GM21367 (cell line): ENCODE measurements around the gene TSPAN3.
A peak's percentile ranks its signal among the peaks of the same experiment; 100 is the strongest.

Experiments used
- ATAC-seq: cut with Tn5 transposase; IDR thresholded peaks from one replicate; pipeline ENCODE4 v1.9.1; 2021; ENCODE audit not compliant: unreplicated experiment

The TSPAN3 gene

DNA sequence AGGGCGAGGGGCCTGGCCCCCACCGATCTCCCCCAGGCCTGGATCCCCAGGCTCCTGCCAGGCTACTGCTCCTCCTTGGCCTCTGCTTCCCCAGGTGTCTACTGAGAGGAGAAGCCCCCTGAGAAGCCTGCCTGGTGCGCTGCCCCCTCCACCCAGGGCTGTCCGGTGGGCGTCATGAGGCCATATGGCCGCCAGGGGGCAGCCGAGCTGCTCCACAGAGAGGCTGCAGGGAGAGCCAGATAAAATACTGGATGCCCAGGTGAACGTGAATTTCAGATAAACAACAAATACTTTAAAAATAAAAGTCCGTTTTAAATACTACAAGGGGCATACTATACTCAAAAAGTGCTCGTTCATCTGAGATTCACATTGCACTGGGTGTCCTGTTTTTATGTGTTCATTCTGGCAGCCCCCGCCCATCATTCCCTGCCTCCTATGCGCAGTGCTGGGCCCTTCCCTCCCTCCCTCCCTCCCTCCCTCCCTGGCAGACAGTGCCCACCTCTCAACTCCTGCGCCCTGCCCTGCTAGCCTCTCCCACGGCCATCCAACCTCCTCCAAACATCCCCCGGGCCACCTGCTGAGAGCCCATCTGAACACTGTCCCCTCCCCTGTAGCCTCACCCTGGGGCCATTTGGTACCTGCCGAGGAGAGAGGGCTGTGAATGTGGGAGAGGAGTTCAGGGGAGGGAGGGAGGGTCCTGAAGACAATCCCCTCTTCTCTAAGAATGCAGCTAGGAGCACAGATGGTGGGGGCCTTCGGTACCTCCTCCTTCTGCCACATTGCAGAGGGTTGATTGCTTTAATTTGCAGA, 46.4 kb downstream of the TSPAN3 start:
- ATAC-seq, result no peak

DNA sequence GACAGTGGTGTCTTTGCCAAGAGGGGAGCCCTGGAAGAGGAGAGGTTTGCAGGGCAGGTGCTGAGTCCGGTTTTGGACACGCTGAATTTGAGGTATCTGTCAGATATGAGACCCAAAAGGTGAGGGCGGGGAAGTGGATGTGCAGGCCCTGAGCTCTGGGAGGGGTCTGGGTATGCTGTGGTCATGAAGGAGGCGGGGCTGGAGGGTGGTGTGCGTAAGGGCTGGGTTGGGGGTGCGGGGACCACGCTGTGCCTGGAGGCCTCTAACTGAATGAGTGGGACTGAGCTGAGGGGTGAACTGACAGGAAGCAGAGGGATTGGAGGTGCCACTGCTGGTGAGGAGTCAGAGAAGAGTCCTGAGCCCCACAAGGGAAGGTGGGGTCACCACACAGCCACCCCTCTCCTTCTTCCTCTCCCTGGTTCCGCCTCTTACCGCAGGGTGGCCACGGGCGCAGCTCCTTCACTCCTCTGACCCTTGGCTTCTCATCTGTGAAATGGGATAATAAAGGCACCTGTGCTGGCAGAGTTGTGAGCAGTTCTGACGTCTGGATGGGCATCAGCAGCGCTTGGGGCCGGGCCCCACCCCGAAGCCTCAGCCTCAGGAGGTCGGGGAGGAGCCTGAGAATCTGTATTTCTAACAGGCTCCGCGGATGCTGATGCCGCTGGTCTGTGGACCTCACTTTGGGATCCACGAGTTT, 47.2 kb downstream of the TSPAN3 start:
- no peak for ATAC-seq

DNA sequence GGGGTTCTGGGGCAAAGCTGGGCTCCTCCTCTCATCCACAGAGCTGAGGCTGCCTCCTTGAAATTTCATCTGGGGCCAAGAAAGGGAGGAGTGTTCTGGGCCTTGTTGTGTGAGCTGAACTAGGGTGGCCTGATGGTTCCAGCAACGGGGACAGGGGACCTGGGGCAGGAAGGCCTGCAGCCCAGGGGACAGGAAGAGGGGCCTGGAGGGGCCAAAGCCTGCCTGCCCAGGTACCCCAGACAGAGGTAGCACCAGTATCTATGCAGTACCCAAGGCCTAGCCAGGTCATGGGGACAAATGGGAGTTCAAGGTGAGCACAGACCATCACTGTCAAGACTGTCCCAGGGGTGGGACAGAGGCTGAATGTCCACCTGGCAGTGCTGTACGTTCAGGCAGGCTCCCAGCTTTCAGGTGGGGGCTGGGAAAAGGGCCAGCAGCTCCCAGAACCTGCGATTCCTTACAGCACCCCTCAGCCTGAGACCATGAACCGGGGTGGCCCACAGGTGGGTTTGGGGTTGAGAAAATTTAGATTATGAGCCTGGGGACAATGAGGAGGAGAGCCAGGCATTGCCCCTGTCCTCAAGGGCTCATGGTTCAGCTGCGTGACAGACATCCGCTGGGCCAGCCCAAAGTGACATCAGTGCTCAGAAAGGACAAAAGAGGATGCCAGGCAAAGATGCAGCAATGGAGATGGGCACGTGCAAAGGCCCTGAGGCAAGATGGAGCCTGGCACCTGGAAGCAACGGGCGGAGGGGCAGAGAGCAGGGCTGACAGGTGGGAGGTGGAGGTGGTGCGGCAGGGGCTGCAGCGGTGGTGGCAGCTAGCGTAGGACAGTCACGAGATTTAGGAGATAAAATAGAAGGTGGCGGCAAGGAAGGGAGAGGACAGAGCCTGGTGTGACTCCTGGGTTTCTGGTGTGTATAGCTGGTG, 48.0 kb downstream of the TSPAN3 start:
- no peak for ATAC-seq

DNA sequence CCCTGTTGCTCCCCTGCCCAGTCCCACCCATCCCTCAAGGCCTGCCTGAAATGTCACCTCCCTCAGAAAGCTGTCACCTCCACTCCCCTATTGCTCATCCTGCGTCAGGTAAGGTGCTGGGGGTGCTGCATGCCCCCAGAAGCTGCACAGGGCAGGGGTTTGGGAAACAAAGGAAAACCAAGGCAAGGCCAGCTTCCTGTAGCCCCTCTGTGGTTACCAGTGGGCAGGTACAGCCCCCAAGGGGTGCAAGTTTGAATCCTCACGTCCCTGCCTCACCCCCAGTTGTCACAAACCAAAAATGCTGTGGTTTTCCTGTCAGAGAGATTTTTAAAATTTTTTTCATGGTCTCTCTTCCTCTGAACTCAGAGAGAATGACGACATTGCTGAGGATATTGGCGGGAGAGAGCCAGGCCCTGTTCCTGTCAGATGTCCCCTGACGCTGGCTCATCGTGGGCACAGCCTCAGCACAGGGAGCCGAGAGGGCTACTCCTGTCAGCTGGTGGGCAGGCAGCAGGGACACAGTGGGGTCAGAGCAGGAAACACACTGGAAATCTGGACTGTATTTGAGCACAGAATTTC, 49.0 kb downstream of the TSPAN3 start:
- ATAC-seq, result no peak

DNA sequence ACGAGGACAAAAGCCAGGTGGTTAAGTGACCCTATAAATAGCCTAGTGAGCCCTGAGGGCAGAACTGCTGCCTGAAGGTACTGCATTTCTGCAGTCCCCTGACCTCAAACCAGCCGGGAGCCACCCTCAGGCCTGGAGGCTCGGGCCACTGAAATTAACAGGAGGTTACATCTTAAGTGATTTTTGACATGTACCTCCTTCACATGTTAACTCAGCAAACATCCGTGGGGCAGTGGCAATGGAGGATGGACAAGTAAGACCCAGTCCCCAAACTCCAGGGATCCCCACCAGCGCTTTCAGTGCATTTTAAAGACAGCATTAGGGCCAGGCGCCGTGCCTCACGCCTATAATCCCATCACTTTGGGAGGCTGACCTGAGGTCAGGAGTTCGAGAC, 49.8 kb downstream of the TSPAN3 start:
- no peak for ATAC-seq

DNA sequence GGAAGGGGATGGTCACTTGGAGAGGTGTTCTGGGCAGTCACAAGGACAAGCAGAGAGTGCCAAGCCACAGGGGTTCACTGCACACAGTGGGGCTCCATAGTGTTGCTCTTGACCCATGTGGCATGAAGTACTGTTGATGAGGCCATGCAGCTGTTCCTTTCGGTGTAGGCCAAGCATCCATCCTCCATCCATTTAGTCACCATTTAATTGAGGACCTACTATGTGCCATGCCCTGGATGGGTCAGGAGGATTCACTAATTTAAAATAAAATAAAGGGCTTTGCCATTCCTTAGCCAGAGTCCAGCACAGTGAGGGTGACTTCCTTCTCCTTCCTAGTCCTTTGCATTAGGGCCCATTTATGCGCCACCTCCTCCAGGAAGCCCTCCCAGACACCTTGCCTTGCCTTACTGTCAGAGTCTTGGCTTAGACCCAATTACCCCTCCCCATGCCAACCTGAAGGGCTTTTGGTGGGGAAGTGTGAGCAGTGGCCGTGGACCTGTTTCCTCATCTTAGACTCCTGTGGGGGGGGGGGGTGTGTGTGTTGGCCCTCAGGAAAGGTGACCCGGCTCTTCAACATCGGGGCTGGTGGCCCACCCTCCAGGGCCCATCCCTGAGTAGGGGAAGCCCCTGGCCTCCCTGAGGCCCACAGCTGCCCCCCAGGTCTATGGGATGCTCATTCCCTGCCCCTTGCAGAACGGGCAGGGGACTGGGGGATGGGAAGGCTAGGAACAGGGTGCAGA, 50.4 kb downstream of the TSPAN3 start:
- ATAC-seq, result no peak

DNA sequence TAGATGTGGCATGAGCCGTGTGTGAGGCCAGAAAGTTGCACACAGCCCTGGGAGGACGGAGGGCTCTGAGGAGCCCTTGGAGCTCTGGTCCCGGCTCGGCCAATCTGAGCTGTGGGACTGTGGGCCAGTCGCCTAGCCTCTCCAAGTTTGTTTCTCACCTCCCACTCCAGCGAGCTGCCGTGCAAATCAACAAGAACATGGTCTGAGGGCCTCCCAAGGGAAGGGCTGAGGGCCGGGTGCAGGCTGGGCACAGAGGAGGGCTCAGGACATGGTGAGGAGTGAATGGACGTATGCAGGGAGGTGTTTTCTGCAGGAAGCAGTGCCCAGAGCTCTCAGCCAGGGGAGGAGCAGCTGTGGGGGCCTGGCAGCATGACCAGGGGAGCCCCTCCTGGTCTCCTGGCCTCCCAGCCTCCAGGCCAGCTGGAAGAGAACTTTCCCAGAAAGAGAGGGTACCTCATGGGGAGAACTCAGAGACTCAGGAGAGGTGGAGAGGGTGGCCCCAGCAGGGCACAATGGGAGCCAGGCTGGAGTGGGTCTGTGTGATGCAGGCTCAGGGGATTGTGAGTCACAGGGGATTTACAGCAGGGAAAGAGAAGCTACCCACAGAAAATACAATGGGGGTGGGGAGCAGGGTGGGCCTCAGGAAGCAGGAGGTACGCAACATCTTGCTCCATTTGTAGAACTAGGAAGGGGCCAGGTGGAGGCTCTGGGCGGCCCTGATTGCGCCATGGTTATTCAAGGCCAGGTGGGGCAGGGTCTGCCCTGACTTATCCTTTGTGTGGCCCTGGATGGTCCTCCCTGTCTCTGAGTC, 51.2 kb downstream of the TSPAN3 start:
- ATAC-seq, result no peak

DNA sequence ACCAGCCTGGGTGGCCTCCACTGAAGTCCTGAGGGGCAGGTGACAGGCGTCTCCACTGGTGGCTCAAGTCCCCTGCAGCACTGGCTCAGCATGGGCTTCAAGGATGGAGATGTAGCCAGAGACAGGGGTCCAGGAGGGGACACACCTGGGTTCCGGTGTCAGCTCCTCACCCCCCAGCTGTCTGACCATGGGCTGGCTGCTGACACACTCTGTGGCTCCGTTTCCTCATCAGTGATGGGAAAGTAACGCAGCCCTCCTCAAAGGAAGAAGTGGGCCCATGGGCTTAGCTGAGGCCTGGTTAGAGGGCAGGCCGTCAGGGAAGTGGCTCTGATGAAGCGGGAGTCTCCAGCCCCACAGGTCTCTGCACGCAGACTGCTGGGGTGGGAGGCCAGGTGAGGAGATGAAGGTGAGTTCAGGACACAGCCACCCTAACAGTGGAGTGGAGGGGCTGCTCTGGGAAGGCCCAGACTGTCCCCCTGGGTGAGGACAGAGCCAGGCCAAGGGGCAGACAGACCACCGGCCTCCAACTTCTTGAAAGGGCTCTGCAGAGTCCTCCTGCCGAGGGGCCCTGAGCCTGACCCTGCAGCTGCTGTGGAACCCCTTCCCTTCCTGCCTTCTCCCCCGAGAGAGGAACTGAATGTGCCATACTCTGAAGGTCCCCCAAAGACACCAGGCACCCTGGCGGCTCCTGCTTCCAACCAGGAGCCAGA, 52.0 kb downstream of the TSPAN3 start:
- no peak for ATAC-seq

DNA sequence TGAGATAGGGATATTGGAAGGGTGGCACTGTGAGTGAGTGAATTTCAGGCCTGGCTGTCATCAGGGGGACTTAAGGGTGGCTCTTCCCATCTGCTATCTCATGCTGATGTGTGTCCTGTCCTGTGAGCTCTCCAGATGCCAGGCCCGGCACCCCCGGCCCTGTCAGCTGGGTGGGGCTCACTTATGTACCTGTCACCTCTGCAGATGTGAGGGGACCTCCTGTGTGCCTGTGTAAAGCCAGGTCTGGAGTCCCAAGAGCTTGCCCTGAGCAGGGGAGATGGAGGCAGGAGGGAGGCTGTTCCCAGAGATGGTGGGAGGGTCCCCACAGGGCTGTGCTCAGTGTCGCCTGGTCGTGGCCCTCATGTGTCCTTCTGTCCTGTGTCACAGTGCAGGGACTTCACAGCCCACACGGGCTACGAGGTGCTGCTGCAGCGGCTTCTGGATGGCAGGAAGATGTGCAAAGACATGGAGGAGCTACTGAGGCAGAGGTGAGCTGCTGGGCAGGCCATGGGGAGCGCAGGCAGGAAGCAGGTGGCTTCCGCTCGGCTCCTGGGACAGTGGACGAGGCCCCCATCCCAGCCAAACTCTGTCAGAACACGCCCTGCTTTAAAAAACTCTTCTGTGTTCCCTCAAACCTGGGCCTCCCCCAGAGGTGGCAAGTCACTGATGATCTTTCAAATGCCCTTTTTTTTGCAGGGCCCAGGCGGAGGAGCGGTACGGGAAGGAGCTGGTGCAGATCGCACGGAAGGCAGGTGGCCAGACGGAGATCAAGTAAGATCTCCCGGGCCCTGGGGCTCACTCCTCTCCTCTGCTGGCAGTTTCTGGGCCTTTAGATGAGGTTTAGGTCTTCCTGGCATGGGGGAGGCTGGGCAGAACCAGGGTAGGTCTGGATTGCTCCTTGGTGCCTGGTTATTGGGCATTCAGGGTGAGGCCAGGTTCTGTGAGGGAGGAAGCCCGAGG, 52.9 kb downstream of the TSPAN3 start:
- ATAC-seq, result no peak

DNA sequence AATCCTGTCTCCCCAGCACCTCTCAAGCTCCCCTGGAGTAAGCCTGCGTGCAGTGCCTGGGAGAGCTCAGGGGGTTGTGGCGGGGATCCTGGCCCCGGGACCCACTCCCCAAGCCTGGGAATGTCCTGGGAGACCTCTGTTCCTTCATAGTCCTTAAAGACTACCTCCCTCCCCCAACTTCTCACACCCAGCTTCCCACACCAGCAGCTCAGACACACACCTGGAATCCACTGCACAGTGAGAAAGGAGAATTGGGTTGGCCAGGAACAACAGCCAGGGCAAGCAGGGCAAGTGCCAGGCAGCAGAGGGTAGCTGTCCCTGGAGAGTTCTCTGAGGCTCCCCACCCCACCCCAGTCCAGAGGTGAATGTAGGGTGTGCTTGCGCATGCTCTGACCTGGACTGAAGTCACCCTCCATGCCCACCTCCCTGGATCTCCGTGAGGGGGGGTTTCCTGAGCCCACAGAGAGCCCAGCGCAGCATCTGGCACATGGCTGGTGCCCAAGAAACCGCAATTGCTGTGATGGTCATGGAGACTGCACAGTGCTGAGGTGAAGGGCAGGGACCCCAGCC, 53.7 kb downstream of the TSPAN3 start:
- no peak for ATAC-seq

DNA sequence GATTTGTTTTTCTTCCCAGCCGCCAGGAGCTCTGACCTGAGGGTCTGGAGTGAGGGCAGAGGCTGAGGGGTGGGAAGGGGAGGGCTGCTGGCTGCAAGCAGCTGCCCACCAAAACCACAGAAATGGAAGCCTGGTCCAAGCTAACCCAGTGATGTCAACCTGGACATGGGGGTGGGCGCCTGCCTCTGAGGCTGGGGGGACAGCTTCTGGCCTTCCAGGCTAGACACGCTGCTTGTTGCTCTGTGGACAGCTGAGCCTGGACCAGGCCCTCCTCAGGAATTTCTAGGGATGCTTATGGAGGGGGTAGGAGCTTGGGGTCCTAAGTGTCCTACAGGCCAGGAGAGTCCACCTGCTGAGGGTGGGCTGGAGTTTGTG, 54.6 kb downstream of the TSPAN3 start:
- ATAC-seq, result no peak

DNA sequence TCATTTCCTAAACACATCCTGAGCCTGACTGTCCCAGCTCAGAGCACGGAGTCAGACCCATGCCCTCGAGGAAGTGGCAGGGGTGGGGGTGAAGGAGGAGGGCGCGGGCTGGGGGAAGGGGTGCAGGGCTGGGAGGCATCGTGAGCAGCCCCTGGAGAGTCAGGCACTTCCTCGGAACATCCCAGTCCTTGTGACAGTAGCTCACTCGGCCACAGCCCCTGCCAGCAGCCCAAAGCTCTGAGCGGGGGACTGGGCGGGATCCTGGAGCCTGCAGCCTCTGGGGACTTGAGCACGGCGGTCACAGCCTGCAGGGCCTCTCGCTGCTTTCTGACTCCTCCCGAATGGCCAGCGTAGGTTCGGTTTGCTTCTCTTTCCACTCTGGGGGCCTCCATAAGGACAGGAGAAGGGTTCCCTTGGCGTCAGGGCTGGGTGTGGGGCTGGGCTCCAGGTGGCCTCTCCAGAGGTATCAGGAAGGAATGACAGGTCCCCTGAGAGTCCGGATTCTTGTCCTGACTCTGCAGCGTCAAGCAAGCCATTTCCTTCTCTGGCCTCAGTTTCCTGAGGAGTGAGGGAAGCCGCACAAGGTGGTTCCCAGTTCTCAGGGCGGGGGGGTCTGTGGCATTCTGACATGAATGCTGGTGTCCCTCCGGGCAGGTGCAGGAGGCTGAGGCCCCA, 55.1 kb downstream of the TSPAN3 start:
- ATAC-seq, result no peak

DNA sequence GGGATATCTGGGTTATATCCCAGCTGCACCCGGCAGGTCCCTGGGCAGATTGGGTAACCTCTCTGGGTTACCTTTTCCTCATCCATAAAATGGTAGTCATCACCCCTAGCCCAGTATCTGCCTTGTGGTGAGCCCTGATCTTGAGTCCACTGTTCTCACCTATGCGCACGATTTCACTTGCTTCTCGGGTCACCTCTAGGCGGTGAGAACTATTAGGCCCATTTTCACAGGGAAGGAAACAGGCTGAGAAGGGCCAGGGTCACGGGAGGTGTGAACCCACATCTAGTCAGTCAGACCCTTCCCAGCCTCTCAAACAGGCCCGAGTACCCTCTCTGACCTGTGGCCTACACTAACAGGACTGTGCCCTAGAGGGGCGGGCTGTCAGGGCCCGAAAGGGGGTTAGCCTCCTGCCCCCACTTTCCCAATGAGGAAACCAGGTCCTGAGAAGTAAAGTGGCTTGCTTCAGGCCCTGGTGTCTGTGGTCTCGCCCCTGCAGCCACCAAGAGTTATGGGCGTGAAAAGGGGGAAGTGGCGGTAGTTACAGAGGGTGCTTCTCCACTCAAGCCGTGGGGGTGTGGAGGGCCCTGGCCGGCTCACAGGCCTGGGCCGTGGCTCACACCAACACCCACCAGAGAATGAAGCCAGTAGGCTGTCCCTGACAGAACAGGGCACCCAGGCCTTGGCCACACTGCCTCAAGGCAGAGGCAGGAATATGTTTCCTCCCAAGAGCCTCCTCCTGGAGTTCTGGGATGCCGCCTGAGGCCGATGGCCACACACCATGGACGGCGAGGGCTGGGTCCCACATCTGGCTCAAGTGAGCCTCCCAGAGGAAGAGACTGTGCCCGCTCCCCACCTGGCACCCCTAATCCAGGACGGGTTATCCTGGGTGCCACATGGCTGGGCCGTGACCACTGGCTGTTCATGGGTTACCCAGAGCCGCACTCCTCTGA, 56.5 kb downstream of the TSPAN3 start:
- peak; percentile 19 for ATAC-seq

DNA sequence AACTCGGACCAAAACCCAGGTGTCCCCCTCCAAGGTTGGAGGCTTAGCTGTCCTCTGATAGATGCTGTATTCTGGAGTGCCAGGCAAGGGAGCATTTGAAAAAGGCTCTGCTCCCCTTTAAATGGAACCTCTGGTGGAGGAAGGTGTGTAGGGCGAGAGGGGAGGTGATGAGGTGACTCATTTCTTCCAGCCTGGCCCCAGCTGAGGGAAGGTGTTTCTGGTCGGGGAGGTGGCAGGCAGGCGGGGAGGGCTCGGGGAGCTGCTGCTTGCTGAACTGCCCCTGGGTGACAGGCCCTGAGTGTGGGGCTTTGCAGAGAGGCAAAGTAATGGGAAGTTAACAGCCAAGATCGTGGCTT, 57.2 kb downstream of the TSPAN3 start:
- ATAC-seq, result peak; percentile 38

DNA sequence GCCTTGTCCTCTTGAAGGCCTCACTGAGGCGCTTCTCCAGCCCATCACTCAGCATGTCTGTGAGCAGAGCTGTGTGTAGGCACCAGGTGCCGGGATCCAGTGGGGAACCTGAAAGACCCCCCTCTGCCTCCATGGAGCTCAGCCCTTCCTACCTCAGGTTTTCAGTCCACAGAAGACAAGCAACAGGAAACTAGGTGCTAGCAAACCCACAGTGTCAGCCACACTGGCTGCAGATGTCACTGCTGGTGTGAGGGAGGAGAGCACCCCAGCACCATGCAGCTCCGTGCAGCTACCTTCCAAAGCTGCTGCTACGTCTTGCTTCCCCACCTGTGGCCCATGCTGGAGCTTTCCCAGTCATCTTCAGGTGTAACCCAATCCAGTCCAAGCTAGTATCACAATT, 58.0 kb downstream of the TSPAN3 start:
- ATAC-seq, result no peak

DNA sequence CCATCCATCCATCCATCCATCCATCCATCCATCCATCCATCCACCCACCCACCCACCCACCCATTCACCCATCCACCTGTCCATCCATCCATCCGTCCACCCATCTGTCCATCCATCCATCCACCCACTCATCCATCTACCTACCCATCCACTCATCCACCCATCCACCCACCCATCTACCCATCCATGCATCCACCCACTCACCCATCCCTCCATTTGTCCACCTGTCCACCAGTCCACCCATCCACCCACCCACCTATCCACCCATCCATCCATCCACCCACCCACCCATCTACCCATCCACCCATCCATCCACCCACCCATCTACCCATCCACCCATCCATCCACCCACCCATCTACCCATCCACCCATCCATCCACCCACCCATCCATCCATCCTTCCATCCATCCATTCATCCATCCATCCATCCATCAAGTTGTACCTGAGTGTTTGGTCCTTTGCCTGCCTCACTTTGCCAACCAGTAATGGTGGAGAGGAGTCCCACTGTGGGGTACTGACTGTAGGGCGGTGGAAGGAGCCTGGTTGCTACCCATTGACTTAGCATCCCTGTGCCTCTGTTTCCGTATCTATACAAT, 58.7 kb downstream of the TSPAN3 start:
- ATAC-seq, result no peak
